Activated CD8-positive, alpha-beta memory T cell treated with anti-CD3 and anti-CD28 coated beads for 24 hours (primary cell): ENCODE results near the gene PUS1.
"Not testable (repeated sequence)": the region's sequence is repeated elsewhere in the genome, so short reads cannot be mapped to it uniquely, and the experiment has no call there.

Experiments used
- DNase-seq: peaks from one replicate; pipeline ENCODE4 v3.0.0-alpha.2; 2020

The PUS1 gene

DNA sequence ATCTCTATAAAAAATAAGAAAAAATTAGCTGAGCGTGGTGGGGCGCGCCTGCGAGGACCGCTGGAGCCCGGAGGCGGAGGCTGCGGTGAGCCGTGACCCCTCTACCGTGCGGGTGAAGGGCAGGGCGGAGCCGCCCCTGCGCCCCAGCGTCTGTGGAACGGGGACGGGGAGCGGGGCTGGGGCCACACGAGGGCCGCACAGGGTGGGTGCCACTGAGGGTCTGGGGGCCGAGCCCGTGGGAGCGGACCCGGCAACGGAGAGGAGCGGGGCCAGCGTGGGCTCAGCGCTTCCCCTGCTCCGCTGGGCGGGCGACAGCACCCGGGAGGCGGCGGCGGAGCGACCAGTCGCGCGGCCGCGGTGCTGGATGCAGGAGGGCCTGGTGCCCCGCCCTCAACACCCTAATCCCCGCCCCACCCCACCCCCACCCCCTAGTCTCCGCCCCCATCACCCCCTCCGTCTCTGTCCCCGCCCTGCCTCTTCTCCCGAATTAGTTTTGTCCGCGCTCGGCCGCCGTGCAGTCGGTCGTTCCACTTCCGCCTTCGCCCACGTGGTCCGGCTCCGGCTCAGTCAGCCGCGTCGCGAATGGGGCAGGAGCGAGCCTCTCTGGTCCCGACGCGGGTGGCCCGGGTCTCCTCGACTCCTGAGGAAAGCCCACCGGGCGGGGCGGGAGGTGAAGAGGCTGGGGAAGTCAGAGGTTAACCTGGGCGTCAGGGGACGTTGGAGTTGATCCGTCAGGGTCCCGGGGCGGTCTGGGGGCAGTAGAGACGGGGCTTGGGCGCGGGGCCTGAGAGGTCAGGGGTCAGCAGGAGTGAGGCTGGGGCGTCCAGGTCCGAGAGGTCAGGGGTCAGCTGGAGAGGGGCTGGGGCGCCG lies at the start of gene PUS1:
TSS of gene PUS1 (plus strand) at position 566 of the 870 bp plus-strand sequence. CDS start 447 bp downstream, outside the sequence.
- peak; percentile 95 for DNase-seq

DNA sequence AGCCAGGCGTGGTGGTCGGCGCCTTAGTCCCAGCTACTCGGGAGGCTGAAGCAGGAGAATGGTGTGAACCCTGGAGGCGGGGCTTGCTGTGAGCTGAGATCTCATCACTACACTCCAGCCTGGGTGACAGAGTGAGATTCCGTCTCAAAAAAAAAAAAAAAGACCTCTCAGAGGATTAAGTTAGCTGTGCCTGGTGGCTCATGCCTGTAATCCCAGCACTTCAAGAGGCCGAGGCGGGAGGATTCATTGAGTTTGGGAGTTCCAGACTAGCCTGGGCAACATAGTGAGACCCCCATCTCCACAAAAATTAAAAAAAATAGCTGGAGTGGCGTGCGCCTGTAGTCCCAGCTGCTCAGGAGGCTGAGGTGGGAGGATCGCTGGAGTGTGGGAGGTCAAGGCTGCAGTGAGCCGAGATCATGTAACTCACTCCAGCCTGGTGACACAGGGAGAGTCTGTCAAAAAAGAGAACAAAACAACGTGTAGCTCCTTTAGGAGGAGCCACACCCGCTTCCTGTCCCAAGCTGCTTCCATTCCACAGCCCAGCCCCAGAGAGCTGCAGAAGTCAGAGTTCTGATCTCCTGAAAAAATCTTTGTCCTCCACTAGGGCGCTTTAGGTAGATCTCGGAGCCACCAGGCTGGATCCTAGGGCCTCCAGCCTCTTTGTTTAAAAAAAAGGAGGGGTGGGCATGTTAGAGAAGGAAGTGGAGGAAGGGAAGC lies 46.1 kb upstream of the PUS1 start:
- DNase-seq, result no peak

DNA sequence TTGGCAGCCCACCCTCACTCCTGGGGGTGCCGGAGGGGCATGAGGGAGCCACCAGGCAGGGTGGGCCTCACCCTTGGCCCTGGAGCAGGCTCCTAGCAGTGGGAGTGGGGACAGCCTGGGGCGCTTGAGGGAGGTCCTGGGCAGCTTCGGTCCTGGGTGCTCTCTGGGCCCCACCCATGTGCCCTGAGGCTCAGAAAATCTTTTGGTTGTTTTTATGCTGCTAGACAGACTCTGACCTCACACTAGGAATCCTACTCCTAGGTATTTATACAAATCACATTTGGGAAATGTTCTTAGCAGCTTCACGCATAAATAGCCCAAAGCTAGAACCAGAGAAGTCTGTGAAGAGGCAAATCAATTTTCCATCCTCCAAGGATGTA lies 45.6 kb upstream of the PUS1 start:
- DNase-seq, result no peak

DNA sequence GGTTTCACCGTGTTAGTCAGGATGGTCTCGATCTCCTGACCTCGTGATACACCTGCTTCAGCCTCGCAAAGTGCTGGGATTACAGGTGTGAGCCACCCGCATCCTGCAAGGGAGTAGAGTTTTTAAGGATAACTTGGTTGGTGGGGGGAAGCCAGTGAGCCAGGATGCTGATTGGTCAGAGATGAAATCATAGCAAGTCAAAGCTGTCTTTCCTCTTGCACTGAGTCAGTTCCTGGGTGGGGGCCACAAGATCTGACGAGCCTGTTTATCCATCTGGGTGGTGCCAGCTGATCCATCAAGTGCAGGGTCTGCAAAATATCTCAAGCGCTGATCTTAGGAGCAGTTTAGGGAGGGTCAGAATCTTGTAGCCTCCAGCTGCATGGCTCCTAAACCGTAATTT lies 44.0 kb upstream of the PUS1 start:
- DNase-seq, result not testable (repeated sequence)

DNA sequence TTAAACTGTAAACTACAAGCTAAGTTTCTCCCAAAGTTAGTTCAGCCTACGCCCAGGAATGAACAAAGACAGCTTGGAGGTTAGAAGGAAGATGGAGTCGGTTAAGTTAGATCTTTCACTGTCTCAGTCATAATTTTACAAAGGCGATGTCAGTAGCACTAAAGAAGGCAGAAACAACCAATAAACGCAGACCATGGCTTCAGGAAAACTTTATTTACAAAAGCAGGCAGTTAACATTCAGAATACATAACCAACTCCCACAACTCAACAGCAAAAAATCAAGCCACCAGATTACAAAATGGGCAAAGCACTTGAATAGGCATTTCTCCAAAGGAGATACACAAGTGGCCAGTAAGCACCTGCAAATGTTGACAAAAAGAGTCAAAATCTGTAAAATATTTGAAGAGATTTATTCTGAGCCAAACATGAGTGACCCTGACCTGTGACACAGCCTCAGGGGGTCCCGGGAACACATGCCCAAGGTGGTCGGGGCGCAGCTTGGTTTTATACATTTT lies 43.5 kb upstream of the PUS1 start:
- DNase-seq, result no peak

DNA sequence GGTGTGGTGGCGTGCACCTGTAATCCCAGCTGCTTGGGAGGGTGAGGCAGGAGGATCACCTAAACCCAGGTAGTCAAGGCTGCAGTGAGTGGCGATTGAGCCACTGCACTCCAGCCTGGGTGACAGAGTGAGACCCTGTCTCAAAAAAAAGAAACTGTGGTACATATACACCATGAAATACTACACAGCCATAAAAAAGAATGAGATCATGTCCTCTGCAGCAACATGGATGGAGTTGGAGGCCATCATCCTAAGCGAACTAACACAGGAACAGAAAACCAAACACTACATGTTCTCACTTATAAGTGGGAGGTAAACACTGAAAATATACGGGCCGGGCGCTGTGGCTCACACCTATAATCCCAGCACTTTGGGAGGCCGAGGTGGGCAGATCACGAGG lies 37.4 kb upstream of the PUS1 start:
- not testable (repeated sequence) for DNase-seq

DNA sequence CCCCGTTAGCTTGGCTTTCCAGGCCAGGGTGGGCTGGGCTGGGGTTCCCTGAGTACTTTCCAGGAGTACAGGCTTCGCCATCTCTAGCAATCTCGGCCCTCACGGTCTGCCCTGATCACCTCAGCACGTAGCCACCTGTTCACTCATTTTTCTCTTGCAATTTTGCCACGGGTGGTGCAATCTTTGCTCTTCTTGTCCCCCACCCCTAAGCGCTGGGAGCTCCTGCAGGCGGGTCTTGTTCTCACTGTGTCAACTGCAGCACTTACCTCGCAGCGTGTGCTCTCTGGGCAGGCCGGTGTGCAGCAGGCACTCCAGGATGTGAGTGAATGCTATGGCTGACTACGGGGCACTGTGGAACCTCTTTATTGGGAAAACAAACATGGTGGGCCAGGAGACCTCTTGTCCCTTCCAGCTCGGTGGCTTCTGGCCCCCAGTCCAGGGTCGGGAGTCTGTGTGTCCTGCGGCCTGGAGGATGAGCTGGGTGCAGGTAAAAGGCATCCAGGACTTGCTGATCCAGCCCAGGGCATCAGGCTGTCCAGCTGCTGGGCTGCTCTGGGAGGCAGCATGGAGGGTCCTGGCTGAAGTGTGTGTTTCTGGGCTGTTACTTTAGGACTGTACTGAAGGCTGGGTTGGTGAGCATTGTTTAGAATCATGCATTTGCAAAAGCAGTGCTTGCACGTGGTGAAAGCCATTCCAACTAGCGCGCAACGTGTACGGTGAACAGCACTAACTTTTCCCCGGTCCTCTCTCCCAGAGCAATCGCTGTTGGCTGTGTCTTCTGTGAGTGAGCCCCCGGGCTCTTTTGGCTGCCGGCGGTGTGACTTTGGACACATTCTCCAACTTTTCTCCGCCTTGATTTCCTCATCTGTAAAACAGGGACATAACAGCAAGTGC lies 36.1 kb upstream of the PUS1 start:
- DNase-seq, result no peak

DNA sequence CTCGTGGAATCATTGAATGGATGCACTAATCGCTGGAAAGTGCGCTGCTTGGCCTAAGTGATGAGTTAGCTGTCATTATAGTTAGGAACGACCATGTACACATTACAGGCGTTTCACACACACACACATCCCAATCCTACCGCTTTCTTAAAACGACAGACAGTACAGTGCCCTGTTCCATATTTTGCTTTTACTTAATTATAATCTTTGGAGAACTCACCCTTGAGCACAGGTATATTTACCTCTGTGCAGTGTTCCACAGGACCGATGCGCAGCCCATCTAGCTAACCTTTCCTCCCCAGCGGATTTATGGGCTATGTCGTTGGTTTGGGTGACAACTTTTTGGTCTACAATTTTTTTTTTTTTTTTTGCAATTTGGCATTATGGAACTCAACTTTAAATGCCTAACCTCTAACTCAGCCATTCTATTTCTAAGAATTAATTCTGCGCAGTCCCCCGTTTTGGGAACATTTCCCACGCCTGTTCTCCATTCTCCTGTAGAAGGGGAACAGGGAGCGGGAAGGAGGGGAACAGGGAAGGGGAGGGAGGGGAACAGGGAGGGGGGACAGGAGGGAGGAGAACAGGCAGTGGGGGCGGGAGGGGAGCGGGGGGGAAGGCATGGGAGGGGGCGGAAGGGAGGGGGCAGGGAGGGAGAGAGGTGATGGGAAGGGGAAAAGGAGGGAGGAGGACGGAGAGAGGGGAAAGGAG lies 35.3 kb upstream of the PUS1 start:
- no peak for DNase-seq

DNA sequence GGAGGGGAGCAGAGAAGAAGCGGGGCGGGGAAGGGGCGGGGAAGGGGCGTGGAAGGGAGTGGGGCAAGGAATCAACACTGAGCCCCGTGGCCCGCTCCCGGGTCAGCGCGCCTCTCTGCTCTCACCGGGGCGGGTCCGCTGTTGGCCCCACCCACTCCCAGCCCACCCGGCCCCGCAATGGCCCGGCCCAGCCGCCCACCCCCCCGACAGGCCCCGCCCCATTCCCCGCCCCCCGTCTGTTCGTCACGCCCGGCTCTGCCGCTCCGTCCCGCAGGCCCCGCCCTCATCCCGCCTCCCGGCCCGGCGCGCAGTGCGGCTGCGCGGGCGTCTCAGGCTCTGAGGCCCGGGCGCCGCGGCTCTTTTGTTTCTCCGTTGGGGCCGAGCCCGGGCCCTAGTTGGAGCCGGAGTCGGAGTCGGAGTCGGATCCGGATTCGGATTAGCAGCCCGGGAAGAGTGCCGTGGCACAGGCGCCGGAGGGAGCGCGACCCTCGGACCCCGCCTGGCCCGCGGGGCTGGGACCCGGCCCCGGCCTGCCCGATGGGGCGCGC lies 34.7 kb upstream of the PUS1 start, which contains the start of gene ULK1:
TSS of gene ULK1 (plus strand) at position 310 of the 548 bp plus-strand sequence. CDS start 380 bp downstream, outside the sequence.
- DNase-seq, result peak; percentile 98

DNA sequence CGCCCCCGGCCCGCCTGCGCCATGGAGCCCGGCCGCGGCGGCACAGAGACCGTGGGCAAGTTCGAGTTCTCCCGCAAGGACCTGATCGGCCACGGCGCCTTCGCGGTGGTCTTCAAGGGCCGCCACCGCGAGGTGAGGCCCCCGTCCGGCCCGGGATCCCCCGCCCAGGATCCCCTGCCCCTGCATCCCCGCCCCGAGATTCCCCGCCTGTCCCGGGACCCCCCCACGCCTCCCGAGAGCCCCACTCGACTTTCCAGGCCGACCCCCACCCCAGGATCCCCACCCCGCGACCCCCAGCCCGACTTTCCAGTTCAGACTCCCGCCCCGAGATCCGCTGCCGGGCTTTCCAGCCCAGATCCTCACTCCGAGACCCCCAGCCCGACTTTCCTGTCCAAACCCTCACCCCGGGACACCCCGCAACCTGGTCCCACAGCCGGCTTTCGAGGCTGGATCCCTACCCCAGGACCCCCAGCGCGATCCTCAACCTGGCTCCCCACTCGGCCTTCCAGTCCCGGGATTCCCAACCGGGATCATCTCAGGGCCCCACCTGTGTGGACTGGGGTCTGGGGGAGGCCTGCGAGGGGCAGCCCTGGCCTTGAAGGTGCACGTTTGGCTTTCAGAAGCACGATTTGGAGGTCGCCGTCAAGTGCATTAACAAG lies 34.0 kb upstream of the PUS1 start:
- peak; percentile 66 for DNase-seq

DNA sequence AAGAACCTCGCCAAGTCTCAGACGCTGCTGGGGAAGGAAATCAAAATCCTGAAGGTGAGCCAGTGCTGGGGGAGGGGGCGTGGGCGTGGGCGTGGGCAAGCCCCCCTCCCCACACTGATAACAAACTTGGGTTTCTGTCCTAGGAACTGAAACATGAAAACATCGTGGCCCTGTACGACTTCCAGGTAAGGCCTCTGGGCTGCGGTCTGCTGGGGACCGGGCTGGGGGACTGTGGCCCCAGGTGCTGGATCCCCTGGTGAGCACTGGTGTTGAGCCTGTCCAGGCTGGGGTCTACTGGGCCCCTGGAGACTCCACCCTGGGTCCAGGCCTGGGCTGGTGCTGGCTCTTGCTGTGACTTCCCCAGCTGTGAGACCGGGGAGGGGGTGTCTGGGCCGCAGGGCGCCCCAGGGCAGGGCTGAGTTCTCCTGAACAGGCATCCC lies 33.4 kb upstream of the PUS1 start:
- no peak for DNase-seq

DNA sequence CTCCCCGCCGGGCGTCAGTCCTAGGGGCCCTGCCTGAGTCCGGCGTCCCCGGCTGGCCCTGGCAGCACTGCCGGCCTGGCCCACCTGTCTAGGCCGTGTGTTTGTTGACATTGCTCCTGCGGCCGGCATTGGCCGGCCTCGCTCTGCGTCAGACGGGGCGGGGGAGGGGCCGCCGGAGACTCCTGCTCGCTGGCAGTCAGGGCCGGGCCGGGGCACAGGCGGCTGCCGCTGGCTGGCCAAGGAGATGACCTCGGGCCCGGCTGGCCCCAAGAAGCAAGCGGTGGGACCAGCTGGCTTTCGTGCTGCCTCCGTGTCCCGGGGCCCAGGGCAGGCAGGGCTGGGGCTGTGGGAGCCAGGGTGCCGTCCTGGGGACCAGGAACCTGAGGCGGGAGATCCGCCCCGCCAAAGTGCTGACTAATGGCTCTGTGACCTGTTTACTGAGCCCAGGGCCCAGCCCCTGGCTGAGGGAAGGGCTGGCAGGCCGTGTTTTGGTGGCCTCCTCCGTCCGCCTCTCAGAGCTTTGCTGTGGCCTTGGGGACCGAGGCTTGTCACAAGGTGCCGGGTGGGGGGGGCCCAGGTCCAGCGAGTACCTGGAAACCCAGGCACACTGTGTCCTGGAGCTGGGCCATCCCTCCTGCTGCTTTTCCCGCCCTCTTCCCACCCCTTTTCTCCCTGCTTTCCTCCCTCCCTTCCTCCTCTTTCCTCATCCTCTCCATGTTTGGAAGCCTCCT lies 32.8 kb upstream of the PUS1 start:
- peak; percentile 89 for DNase-seq

DNA sequence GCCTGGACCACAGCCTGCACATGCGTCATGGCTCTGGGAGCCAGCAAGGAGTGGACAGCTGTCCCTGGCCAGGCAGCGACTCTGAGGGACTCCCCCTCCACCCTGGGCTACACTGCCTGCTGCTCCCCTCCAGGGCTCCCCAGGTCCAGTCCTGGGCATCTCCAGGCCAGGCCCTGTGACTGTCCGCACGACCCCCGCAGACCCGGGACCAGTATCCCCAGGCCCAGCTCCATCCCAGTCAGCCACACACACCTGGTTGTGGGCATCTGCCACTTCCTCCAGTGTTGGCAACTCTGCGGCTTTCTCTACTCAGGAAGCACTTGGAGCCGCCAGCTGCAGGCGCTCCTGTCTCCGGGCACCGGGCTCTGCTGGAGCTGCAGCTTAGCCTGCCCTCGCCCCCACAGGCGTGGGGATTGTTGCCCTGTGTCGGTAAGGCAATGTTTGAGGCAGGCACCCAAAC lies 32.2 kb upstream of the PUS1 start:
- DNase-seq, result no peak

DNA sequence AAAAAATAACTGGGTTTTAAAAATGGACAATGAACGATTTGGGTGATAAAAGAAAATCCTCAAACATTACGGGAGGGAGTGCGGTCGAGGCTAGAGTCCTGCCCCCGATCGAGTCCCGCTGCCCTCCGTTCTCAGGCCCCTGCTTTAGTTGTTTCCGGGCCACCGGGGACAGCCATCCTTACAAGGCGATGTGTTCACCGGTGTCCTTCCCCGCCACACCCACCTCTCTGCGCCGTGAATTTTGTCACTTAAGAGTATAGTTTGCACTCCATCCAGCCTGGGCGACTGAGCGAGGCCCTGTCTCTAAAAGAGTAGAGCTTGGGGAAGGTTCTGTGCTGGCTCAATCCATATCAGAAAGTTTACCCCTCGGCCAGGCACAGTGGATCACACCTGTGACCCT lies 31.8 kb upstream of the PUS1 start:
- no peak for DNase-seq

DNA sequence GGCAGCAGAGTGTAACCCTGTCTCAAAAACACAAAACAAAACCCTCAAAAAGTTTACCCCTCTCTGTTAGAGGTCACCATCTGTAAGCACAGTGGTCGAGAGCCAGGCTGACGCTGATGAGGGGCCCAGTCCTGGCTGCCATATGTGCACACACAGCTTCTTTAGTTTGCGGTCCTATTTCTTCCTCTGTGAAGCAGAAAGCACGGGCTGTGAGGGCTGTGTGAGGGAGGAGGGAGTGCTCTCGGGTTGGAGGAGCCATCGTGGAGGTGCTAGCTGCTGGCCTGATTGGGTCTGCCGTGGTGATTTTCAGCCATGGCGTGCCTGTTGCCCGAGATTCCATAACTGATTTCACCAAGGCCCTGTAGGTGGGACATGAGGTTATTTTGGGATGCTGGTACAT lies 31.2 kb upstream of the PUS1 start:
- no peak for DNase-seq

DNA sequence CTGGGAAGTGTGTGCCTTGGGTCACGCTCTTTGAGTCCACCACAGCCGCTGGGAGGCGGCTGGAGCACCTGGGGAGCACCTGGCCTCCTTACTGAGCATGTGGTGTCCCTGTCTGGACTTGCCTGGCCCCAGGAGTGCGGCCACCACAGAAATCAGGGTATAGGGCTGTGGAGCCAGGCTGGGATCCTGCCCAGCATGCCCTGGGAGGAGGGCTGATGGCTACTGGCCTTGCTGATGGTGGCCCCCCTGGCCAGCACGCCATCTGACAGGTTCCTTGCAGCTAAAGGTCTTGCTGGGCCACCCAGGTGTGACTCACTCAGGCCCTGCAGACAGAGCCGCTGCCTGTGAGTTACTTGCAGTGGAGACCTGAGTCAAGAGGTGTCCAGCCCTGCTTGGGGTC lies 28.7 kb upstream of the PUS1 start:
- no peak for DNase-seq

DNA sequence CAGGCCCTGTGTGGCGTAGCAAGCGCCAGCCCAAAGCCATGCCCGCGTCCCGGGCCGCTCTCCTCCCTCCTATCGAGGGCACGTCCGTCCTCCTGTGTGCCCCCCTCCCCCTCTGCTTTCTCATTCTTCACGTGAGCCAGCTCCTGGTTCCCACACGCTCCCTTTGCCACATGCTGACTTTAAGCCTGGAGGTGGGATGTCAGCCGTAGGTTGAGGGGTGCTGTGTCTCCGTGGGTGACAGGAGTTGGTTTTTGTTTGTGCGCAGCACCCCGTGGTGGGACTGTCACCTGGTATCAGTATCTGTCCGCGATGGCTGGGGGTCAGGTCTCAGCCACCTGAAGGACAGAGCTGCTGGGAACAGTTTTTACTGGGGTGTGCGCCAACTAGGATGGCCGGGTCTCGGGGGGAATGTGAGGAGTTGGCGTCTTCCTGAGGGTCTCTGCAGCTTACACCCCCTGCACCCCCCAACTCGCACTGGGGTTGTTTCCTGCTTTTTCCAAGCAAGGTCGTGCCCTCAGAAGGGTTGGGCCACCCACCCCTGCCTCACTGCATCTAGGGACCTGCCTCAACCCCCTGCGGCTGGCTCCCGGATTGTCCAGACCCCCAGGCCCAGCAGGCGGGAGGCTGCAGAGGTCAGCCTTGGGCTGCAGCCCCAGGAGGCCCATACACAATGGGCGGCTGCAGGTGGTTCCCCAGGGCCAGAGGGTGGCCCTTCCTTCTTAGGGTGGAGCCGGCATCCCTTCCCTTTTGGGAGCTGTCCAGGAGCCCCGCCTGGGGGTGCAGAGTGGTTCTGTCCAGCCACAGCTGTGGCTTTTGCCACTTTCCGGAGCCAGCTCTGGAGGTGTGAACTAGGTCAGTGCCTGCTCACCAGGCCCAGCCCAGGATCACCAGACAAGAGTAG lies 27.4 kb upstream of the PUS1 start:
- DNase-seq, result no peak

DNA sequence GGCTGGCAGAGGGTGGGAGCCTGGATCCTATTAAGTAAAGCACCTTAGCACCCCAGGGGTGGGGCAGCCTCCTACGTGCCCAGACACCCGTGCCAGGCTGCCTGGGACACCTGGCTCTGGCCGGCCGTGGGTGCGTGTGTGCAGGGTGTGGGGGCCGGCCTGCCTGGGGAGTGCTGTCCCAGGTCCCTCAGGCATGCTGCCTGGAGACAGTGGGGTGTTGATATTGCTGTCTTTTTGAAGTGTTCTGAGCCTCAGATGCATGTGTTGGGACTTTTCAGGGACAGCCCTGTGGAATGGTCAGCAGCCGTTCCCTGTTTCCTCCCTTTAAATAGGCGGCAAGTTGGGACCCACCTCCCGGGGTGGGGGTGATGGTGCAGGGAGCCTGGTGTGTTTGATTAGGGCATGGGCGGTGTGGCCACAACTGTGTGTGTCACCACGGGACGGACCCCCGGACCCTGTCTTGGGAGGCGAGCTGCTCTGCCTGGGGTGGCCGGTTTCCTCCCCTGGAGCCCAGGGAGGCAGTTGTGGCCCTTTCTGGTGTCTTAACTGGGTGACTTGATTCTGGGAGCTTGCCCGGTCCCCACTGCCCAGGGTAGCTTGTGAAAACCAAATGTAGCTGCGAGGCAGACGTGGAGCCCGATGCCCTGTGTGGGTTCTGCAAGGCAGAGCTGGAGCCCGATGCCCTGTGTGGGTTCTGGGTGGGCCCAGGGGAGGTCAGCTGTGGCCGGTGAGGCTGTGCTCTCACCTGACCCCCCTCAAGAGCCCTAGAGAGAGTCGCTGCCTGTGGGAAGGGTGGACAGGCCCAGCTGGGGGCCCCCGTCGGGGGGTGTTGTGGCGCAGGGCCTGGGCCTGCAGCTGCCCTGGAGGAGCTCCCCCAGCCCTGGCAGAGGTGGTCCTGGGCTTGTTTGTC lies 26.5 kb upstream of the PUS1 start:
- no peak for DNase-seq
